Activated CD8-positive, alpha-beta memory T cell treated with anti-CD3 and anti-CD28 coated beads, Interleukin-2, amount 50 U/mL, for 24 hours (primary cell): ENCODE data around the gene BTN1A1.

ENCODE experiments used
- DNase-seq: peaks from one replicate; pipeline ENCODE4 v3.0.0-alpha.2; 2020; ENCODE audit errors: extremely low read depth

Gene BTN1A1

DNA sequence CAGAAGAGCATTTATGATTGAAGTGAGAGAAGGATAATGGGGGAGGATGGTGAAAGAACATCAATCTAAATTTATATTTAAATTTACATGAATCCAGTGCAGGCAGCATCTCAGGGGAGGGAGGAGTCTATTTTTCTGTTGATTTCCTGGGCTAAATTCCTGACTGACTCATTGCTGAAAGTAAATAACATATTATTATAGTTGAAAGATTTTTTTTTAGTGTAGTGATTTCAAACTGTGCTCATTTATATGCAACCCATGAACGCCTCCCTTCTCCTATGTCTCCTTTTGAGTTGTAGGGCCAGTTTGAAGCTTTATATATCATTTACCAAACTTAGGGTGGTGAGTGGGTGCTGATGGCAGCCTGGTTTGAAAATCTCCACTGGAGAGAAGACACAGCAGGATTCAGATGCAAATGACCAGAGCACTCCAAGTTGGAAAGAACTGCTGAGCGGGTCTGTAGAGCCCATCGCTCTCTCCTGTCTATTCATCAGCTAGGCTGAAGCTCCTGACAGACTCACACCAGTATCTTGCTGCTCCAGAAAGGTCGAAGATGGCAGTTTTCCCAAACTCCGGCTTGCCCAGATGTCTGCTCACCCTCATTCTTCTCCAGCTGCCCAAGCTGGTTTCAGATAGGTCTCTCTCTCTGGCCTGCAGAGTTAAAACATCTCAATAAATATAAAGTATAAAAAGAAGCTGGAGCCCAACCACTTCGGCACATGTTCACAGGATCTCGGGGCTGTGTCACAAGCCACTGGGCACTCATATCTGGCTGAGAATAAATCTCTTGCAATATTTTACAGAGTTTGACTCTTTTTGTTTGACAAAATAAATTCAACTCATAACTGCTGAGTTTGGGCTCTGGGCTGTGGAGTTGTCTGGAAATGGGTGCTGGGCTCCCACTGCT is 24.0 kb upstream of the BTN1A1 start:
- DNase-seq = no peak

GRCh38 chr6:26476896-26477295 is 23.2 kb upstream of the BTN1A1 start:
- DNase-seq = no peak

GRCh38 chr6:26477426-26477825 is 22.7 kb upstream of the BTN1A1 start:
- no peak for DNase-seq

GRCh38 chr6:26478100-26478984 is 21.8 kb upstream of the BTN1A1 start:
- DNase-seq = no peak

DNA sequence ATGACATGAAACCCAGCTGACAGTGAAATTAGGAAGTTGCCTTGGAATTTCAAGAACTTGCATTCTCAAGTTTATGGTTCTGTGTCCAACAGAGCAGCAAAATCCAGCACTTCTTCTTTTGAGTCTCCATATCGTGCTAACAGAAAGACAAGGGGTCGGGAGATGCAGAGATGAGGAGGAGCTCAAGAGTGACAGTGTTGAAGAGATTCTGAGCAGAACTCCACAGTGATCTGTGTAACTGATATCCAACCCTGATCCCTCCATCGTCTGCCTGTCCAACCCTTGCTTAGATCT is 21.2 kb upstream of the BTN1A1 start:
- DNase-seq = no peak

DNA sequence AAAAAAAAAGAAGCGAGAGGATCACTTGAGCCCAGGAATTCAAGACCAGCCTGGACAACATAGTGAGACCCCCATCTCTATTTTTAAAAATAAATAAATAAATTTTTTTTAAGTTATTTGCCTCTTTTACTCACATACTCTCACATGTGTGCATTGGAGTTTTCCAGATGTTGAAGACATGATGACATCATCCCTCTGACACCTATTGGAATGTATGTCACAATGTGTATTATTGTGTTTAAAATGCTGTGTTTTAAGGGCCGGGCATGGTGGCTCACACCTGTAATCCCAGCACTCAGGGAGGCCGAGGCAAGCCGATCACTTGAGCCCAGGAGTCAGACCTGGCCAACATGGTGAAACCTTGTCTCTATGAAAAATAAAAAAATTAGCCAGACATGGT is 17.8 kb upstream of the BTN1A1 start:
- DNase-seq = no peak

GRCh38 chr6:26483727-26484126 is 16.4 kb upstream of the BTN1A1 start:
- DNase-seq = no peak

DNA sequence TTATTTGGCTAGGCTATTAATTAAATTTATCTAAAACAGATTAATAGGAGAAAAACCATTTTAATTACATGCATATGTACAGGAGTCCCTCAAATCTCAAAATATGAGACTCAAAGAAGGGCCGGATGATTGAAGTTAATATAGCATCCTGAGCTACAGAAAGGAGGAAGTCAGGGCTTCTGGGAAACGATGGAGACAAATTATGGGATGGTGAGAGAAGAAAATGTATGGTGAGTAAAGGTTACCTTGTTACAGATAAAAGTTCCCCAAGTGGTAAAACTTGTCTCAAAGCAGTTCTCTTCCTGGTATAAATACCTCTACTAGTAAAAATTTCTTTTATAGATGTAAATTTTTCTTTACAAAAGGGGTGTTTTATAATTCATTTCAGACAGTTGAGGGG is 15.9 kb upstream of the BTN1A1 start:
- DNase-seq = no peak

GRCh38 chr6:26485112-26485780 is 14.9 kb upstream of the BTN1A1 start:
- DNase-seq = no peak

GRCh38 chr6:26486358-26486757 is 13.7 kb upstream of the BTN1A1 start:
- no peak for DNase-seq

DNA sequence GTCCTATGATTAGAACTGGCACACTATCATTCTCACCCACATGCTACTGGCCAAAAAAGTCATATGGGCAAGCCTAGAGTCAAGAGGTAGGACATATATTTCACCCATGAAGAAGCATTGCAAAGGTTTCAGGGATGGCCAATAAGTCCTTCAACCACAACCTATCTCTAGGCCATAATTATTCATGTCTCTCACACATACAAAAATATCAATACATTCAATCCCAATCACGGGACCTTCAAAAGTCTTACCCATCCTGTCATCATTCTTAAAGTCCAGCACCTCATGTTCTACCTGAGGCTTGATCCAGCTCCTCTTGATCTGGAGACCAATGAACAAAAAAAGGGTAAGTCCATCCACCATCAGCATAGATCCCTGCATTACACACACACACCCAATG is 12.6 kb upstream of the BTN1A1 start:
- no peak for DNase-seq

GRCh38 chr6:26489996-26490964 is 9.8 kb upstream of the BTN1A1 start:
- no peak for DNase-seq

DNA sequence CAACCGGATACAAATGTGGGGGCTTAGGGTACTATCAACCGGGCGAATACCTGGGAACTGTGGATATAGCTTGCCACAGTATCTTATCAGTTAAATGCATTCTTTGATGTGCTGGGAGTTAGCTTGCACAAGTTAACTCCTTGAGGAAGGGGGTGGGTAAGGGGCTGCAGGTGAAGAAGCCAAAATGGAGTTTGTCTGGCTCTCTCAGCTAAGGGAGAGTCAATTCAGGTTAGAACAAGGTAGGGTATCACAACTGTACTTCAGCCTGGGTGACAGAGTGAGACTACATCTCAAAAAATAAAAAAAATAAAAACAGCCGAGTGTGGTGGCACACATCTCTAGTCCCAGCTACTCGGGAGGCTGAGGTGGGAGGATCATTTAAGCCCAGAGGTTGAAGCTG is 8.5 kb upstream of the BTN1A1 start:
- DNase-seq = no peak

GRCh38 chr6:26493258-26493657 is 6.8 kb upstream of the BTN1A1 start:
- DNase-seq = no peak

DNA sequence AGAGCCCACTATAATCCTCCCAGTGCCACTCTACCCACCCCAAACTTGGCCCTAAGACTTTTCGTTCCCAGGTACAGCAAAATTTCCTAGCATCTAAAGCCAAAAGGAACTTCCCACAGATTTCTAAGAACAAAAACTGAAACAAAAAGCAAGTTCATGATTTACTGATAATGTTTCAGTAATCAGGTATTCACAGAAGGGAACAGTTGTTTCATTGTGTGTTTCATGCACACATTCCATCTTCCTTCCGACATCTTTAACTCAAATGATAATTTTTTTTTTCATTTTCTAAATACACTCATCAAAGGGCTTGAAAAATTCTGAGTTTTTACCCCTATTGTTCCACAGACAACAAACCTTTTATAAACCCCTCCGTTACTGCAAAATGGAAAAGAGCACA is 6.0 kb upstream of the BTN1A1 start:
- DNase-seq = no peak

- no peak for DNase-seq
Observed at GRCh38 chr6:26495281-26495680, 4.8 kb upstream of the BTN1A1 start.

DNA sequence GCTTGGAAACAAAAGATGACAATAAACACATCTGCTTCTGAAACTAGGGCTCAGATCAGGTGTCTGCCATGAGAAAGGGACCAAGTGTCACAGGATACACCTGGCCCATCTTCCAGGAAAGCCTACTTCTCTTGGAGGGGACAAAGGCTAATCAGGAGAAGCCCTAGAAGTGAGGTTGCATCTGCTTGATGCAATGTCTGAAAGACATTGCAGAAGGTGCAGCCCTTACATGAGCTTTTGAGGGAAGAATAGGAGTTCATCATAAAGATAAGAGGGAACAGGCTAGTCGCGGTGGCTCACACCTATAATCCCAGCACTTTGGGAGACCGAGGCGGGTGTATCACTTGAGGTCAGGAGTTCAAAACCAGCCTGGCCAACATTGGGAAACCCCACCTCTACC is 2.5 kb upstream of the BTN1A1 start:
- DNase-seq = no peak

DNA sequence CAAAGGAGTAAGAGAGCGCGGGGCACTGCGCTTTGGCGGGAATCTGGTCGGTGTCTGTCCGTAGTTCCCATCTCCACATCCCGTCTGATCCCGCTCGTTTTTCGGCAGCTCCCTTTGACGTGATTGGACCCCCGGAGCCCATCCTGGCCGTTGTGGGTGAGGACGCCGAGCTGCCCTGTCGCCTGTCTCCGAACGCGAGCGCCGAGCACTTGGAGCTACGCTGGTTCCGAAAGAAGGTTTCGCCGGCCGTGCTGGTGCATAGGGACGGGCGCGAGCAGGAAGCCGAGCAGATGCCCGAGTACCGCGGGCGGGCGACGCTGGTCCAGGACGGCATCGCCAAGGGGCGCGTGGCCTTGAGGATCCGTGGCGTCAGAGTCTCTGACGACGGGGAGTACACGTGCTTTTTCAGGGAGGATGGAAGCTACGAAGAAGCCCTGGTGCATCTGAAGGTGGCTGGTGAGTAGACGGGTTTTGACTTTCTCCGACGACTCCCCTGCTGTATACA is 1.4 kb downstream of the BTN1A1 start:
- no peak for DNase-seq

GRCh38 chr6:26502165-26502564 is 2.1 kb downstream of the BTN1A1 start:
- no peak for DNase-seq

- no peak for DNase-seq
Observed at GRCh38 chr6:26502626-26503025, 2.5 kb downstream of the BTN1A1 start.

DNA sequence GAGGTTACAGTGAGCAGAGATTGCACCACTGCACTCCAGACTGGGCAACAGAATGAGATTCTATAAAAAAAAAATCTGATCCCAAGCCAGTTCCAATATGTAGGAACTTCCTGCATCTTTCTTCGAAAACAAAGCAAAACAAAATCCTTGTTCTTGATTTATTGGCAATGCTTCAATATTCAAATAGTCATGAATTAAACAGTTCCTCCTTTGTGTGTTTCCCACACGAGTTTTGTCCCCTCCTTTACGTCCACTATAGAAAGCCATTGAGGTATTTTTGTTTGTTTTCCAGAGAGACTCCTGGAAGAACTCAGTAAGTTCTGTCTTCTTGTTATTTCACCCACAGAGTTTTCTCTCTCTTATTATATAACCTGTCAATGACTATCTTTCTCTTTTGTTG is 7.6 kb downstream of the BTN1A1 start:
- no peak for DNase-seq
